A549 (cell line): ENCODE measurements around the gene RGS6. TPM values are rescaled to one million over a fixed set of nuclear protein-coding genes. Genes with fewer than 3 reads are reported as not detected.

Experiments used
- ATAC-seq, 2 experiments: fragments of 200-7000 bp in 1 of 2; fragments of >200 bp in 1 of 2; cut with Nextera tagmentation in 1 of 2; cut with Tn5 transposase in 1 of 2; 3 replicates each; pipeline versions ENCODE4 v1.8.0 to v1.9.1; 2018 to 2020; ENCODE audit warnings: mild to moderate bottlenecking in 1 of 2, moderate library complexity in 1 of 2
- CTCF ChIA-PET: fragments of 300-600 bp; sonication (Branson Sonifier 250); formaldehyde crosslinking; extraction: SDS; loops from one replicate; lab custom pipeline; 2021; ENCODE audit warnings: antibody characterized with exemption, inconsistent platforms; lab: Yijun Ruan, JAX
- POLR2A ChIA-PET: fragments of 350-600 bp; formaldehyde crosslinking; extraction: SDS; loops from one replicate; lab custom pipeline; 2021; ENCODE audit warnings: antibody characterized with exemption, inconsistent platforms; lab: Yijun Ruan, JAX
- DNase-seq, 2 experiments: peaks; one replicate each; pipeline versions ENCODE4 v3.0.0 to v3.0.0-alpha.2; 2011 to 2016; ENCODE audit warnings: low read depth in 1 of 2, low spot score in 1 of 2
- FAIRE-seq: peaks from 2 replicates; lab custom pipeline; 2011; peaks lifted over from hg19 to GRCh38; lab: Jason Lieb, UNC
- H3K27ac ChIP-seq, 2 experiments: fragments of >200 bp; sonication (Bioruptor Twin); formaldehyde crosslinking; 3 replicates each; pipeline ENCODE4 v1.5.1; 2016 to 2017
- H3K4me1 ChIP-seq: fragments of >200 bp; sonication (Bioruptor Twin); formaldehyde crosslinking; 3 replicates; pipeline ENCODE4 v1.6.1; 2016
- H3K4me2 ChIP-seq: fragments of >200 bp; sonication (Bioruptor Twin); formaldehyde crosslinking; 3 replicates; pipeline ENCODE4 v1.6.1; 2016
- H3K4me3 ChIP-seq: fragments of >200 bp; sonication (Bioruptor Twin); formaldehyde crosslinking; 3 replicates; pipeline ENCODE4 v1.5.1; 2016
- H3K9me3 ChIP-seq: fragments of >200 bp; sonication (Bioruptor Twin); formaldehyde crosslinking; 3 replicates; pipeline ENCODE4 v1.6.1; 2016
- ATOH8 ChIP-seq: fragments of 250-450 bp; sonication (Bioruptor Pico); IDR thresholded peaks from 2 replicates; pipeline ENCODE4 v1.5.0; 2020; ENCODE audit warnings: low read depth, mild to moderate bottlenecking, moderate library complexity
- CEBPB ChIP-seq, 2 experiments: fragments of >200 bp in 1 of 2; sonication (Bioruptor Twin) in 1 of 2; formaldehyde crosslinking in 1 of 2; IDR thresholded peaks; 2 replicates each; pipeline ENCODE4 v1.6.1; 2012 to 2016
- CHD4 ChIP-seq: fragments of 200-600 bp; sonication (generic); IDR thresholded peaks from 2 replicates; pipeline ENCODE4 v1.6.1; 2016; ENCODE audit warnings: antibody characterized with exemption, mild to moderate bottlenecking, borderline replicate concordance
- ELK1 ChIP-seq: fragments of 150-350 bp; IDR thresholded peaks from 2 replicates; pipeline ENCODE4 v1.6.1; 2014; ENCODE audit warnings: low read depth, mild to moderate bottlenecking, low read length
- EP300 ChIP-seq, 2 experiments: fragments of >200 bp; sonication (Bioruptor Twin); formaldehyde crosslinking; IDR thresholded peaks; 2 replicates in 1 of 2; 3 replicates in 1 of 2; pipeline ENCODE4 v1.6.1; 2016 to 2017
- FOSL2 ChIP-seq, 2 experiments: fragments of 450-650 bp in 1 of 2; fragments of >200 bp in 1 of 2; sonication (Bioruptor Twin) in 1 of 2; formaldehyde crosslinking; IDR thresholded peaks; 2 replicates each; pipeline versions ENCODE4 v1.5.0 to v1.6.1; 2016 to 2020; ENCODE audit warnings: mild to moderate bottlenecking in 1 of 2, moderate library complexity in 1 of 2
- HDAC2 ChIP-seq: fragments of 200-600 bp; sonication (generic); IDR thresholded peaks from 2 replicates; pipeline ENCODE4 v1.6.1; 2016
- HES2 ChIP-seq: fragments of >200 bp; sonication (Bioruptor Twin); formaldehyde crosslinking; IDR thresholded peaks from 2 replicates; pipeline ENCODE4 v1.6.1; 2016
- HEYL ChIP-seq: fragments of 250-450 bp; sonication (Bioruptor Pico); IDR thresholded peaks from 2 replicates; pipeline ENCODE4 v1.8.0; 2021; ENCODE audit warnings: mild to moderate bottlenecking, moderate library complexity
- HOXA7 ChIP-seq: fragments of 250-450 bp; sonication (Bioruptor Pico); IDR thresholded peaks from 2 replicates; pipeline ENCODE4 v1.5.0; 2020; ENCODE audit warnings: mild to moderate bottlenecking, moderate library complexity
- JUNB ChIP-seq: fragments of >200 bp; sonication (Bioruptor Twin); formaldehyde crosslinking; IDR thresholded peaks from 2 replicates; pipeline ENCODE4 v1.6.1; 2016
- KDM5A ChIP-seq: fragments of 200-600 bp; sonication (generic); IDR thresholded peaks from 2 replicates; pipeline ENCODE4 v1.6.1; 2016; ENCODE audit warnings: antibody characterized with exemption, mild to moderate bottlenecking
- MAFK ChIP-seq: fragments of 450-650 bp; IDR thresholded peaks from 2 replicates; pipeline ENCODE4 v1.6.1; 2014; ENCODE audit not compliant: partially characterized antibody
- MAX ChIP-seq: IDR thresholded peaks from 2 replicates; pipeline ENCODE4 v1.6.1; 2012
- PHF8 ChIP-seq: fragments of 200-600 bp; sonication (generic); IDR thresholded peaks from 2 replicates; pipeline ENCODE4 v1.6.1; 2016; ENCODE audit warnings: low read depth, mild to moderate bottlenecking, antibody characterized with exemption, moderate library complexity, borderline replicate concordance
- REST ChIP-seq: fragments of 200-600 bp; sonication (generic); IDR thresholded peaks from 2 replicates; pipeline ENCODE4 v1.6.1; 2016; ENCODE audit warnings: antibody characterized with exemption, mild to moderate bottlenecking, moderate library complexity
- RFX5 ChIP-seq: fragments of 450-650 bp; IDR thresholded peaks from 2 replicates; pipeline ENCODE4 v1.7.1; 2014; ENCODE audit warnings: antibody characterized with exemption, mild to moderate bottlenecking, moderate library complexity
- SREBF2 ChIP-seq: fragments of 450-650 bp; IDR thresholded peaks from 2 replicates; pipeline ENCODE4 v1.6.1; 2014; ENCODE audit warnings: mild to moderate bottlenecking, moderate library complexity
- TP53 ChIP-seq: fragments of 250-450 bp; sonication (Bioruptor Pico); IDR thresholded peaks from 2 replicates; pipeline ENCODE4 v1.5.0; 2021; ENCODE audit warnings: mild to moderate bottlenecking, moderate library complexity
- ZC3H11A ChIP-seq: fragments of 450-650 bp; IDR thresholded peaks from 2 replicates; pipeline ENCODE4 v1.6.1; 2014; ENCODE audit warnings: antibody characterized with exemption, mild to moderate bottlenecking
- WGBS: methylation state at CpG from one replicate; pipeline ENCODE4 v1.1.6; 2017; ENCODE audit errors: missing lambda C conversion rate; 5-methylcytosine and 5-hydroxymethylcytosine counted together
- polyA plus RNA-seq, 4 experiments: library from polyadenylated mRNA; depleted of rRNA in 3 of 4; stranded (reverse); fragments of >200 nt; fragmentation: RNase III in 1 of 4; extraction: RNeasy Plus Mini Kit Qiagen cat#74134 plus additional on column Dnase treatment in 1 of 4; gene quantifications; 2 replicates in 3 of 4; 3 replicates in 1 of 4; pipeline ENCODE4 v1.2.3, GENCODE V29; 2011 to 2017

RGS6 gene
- polyA plus RNA-seq, 2 of the 4 experiments (the other 2 are of a cell fraction), result not detected

- TF ChIP-seq ELK1, result no peak
Measured at GRCh38 chr14:72454388-72455160, 522.3 kb downstream of the RGS6 start (continued).

- WGBS, result 9% methylated on average over 4 of the region's 4 CpGs
- Histone ChIP-seq H3K27ac (no peak overlapping the region), H3K4me3 (no peak overlapping the region), H3K9me3 (no peaks in the 10 kb centered on the region), H3K4me2 (peak overlapping the region; percentile 22; the same call in 2 of the 3 replicates), H3K4me1 (0 out of 3 replicates have a peak, but pooled peaks cover 3% of the 10 kb centered on the region)
- TF ChIP-seq FOSL2 (IDR thresholded peaks at IDR 0.05) (0 out of 2 replicates have a peak, but pooled peaks have one; percentile 9), FOSL2 (CRISPR knock-in tag; IDR thresholded peaks at IDR 0.05) (no peak), ELK1 (no peak)
- FAIRE-seq (no peak), DNase-seq (peak; percentile 19 to 33), ATAC-seq (peak; percentile 71 to 84)
- CTCF ChIA-PET, result no interaction called here
- POLR2A ChIA-PET, result no interaction called here
Measured at GRCh38 chr14:72457641-72458040, 525.4 kb downstream of the RGS6 start.

GRCh38 chr14:72462056-72462455 lies 529.8 kb downstream of the RGS6 start:
- ChIA-PET CTCF (interaction anchor here (0.6 to 2.2 kb wide), 4 partner anchors 11 to 64 kb away, joined by 3 to 8 read pairs (median 4); no protein-coding TSS in a partner anchor), POLR2A (no interaction called here)
- 44% methylated on average over 2 of the region's 2 CpGs for WGBS
- Histone ChIP-seq H3K27ac (no peak overlapping the region), H3K4me2 (no peak overlapping the region), H3K4me3 (no peak overlapping the region), H3K4me1 (0 out of 3 replicates have a peak, but pooled peaks cover 3% of the 10 kb centered on the region), H3K9me3 (no peaks in the 10 kb centered on the region; the same call in 2 of the 3 replicates)
- DNase-seq (no peak), ATAC-seq (no peak), FAIRE-seq (no peak)
- TF ChIP-seq ATOH8, result no peak
- TF ChIP-seq MAFK, result no peak
- no peak for TF ChIP-seq HOXA7
- TF ChIP-seq MAX, result no peak
- no peak for TF ChIP-seq CHD4

- Histone ChIP-seq H3K4me1 (no peaks in the 10 kb centered on the region), H3K4me3 (no peak overlapping the region), H3K4me2 (no peak overlapping the region), H3K9me3 (no peaks in the 10 kb centered on the region; the same call in 2 of the 3 replicates), H3K27ac (no peak overlapping the region)
- ChIA-PET POLR2A (no interaction called here), CTCF (interaction anchor here (1.4 to 2.2 kb wide), 2 partner anchors 10 to 53 kb away, joined by 3 to 8 read pairs; no protein-coding TSS in a partner anchor)
- WGBS, result 12% methylated on average over 4 of the region's 5 CpGs
- ATAC-seq (no peak), FAIRE-seq (no peak), DNase-seq (peak in 1 of 2 experiments; percentile 13)
- no peak for TF ChIP-seq FOSL2 (IDR thresholded peaks at IDR 0.05)
- TF ChIP-seq FOSL2 (CRISPR knock-in tag; IDR thresholded peaks at IDR 0.05), result no peak
- no peak for TF ChIP-seq KDM5A
- no peak for TF ChIP-seq HDAC2
- TF ChIP-seq ZC3H11A, result no peak
- TF ChIP-seq HEYL (CRISPR knock-in tag), result no peak
- TF ChIP-seq HES2, result no peak
- TF ChIP-seq PHF8, result no peak
- no peak for TF ChIP-seq REST
- TF ChIP-seq TP53 (CRISPR knock-in tag), result no peak
- no peak for TF ChIP-seq CHD4
- no peak for TF ChIP-seq JUNB
- TF ChIP-seq EP300 (IDR thresholded peaks at IDR 0.05), result no peak
- TF ChIP-seq CEBPB (IDR thresholded peaks at IDR 0.05), result no peak
- no peak for TF ChIP-seq SREBF2
- TF ChIP-seq MAX, result no peak
- TF ChIP-seq RFX5, result no peak
Measured at GRCh38 chr14:72463291-72463866, 531.1 kb downstream of the RGS6 start.
